K562 (cell line): ENCODE data around the gene DNAJC9. TPM values are rescaled to one million over a fixed set of nuclear protein-coding genes. Genes with fewer than 3 reads are reported as not detected.

Experiments
- CBFB ChIP-seq: sonication (generic); formaldehyde crosslinking; IDR thresholded peaks from 2 replicates; pipeline ENCODE4 v1.4.0; 2020; ENCODE audit warnings: mild to moderate bottlenecking, missing genetic modification reagents
- CREM ChIP-seq: IDR thresholded peaks from 2 replicates; pipeline ENCODE4 v1.6.1; 2014; ENCODE audit warnings: antibody characterized with exemption, low read depth
- ILF3 ChIP-seq: fragments of 450-650 bp; IDR thresholded peaks from 2 replicates; pipeline ENCODE4 v1.6.1; 2018; ENCODE audit warnings: antibody characterized with exemption, mild to moderate bottlenecking, moderate library complexity, borderline replicate concordance
- MEF2A ChIP-seq: IDR thresholded peaks from 2 replicates; pipeline ENCODE4 v1.6.1; 2011; ENCODE audit warnings: low read depth, mild to moderate bottlenecking, low read length, moderate library complexity; ENCODE audit not compliant: control insufficient read depth
- POLR2AphosphoS2 ChIP-seq: IDR thresholded peaks from 2 replicates; pipeline ENCODE4 v1.6.1; 2012; ENCODE audit warnings: low read length, improper control_type of control experiment
- RBM34 ChIP-seq: fragments of 200-400 bp; formaldehyde crosslinking; IDR thresholded peaks from 2 replicates; pipeline ENCODE4 v1.6.1; 2018; ENCODE audit warnings: low read length, borderline replicate concordance; ENCODE audit not compliant: insufficient read depth
- SNIP1 ChIP-seq: fragments of 450-650 bp; IDR thresholded peaks from 2 replicates; pipeline ENCODE4 v1.7.1; 2017; ENCODE audit warnings: low read depth, mild to moderate bottlenecking
- TGIF2 ChIP-seq: sonication (generic); formaldehyde crosslinking; IDR thresholded peaks from 2 replicates; pipeline ENCODE4 v1.8.1; 2022; ENCODE audit warnings: mild to moderate bottlenecking, missing genetic modification reagents, moderate library complexity
- THRAP3 ChIP-seq: fragments of 450-650 bp; IDR thresholded peaks from 2 replicates; pipeline ENCODE4 v1.6.1; 2016; ENCODE audit warnings: mild to moderate bottlenecking, inconsistent platforms, borderline replicate concordance
- ZNF764 ChIP-seq: fragments of 250-450 bp; sonication (Bioruptor Pico); IDR thresholded peaks from 2 replicates; pipeline ENCODE4 v1.4.0; 2020; ENCODE audit warnings: low read depth, mild to moderate bottlenecking, moderate library complexity
- ZNF830 ChIP-seq: fragments of 250-450 bp; sonication (Bioruptor Pico); IDR thresholded peaks from 2 replicates; pipeline ENCODE4 v1.5.0; 2021; ENCODE audit warnings: mild to moderate bottlenecking
- polyA plus RNA-seq, 8 experiments: library from polyadenylated mRNA; depleted of rRNA in 4 of 8; stranded (reverse) in 5 of 8; unstranded in 3 of 8; fragments of >200 nt; fragmentation: Nextera tagmentation in 2 of 8; fragmentation: Illumina TruSeq in 1 of 8; extraction: Ambion mirVana in 2 of 8; extraction: Trizol in 1 of 8; gene quantifications; 2 replicates each; pipeline versions ENCODE4 v1.2.1 to v1.2.3, GENCODE V29; 2011 to 2014; ENCODE audit warnings: inconsistent platforms in 1 of 8, missing spikeins in 1 of 8
- total RNA-seq, 7 experiments: library from RNA; depleted of rRNA in 6 of 7; stranded (reverse); fragments of >200 nt in 6 of 7; fragmentation: Illumina TruSeq in 2 of 7; extraction: Trizol in 2 of 7; gene quantifications; 2 replicates each; pipeline versions ENCODE4 v1.2.1 to v1.2.3, GENCODE V29; 2011 to 2021; ENCODE audit warnings: low replicate concordance in 1 of 7
- TF ChIP-seq, protein P1 (sequence below), 2 experiments: fragments of 450-650 bp in 1 of 2; IDR thresholded peaks; 2 replicates each; pipeline ENCODE4 v1.6.1; 2011 to 2017; ENCODE audit warnings: low read depth in 2 of 2, antibody characterized with exemption in 1 of 2, borderline replicate concordance in 1 of 2, low read length in 1 of 2, mild to moderate bottlenecking in 1 of 2, mixed read lengths in 1 of 2; ENCODE audit not compliant: control insufficient read depth in 1 of 2
- TF ChIP-seq, protein P2 (sequence below): IDR thresholded peaks from 2 replicates; pipeline ENCODE4 v1.6.1; 2011; ENCODE audit not compliant: insufficient read length; ENCODE audit errors: extremely low read depth
- TF ChIP-seq, protein P3 (sequence below): fragments of 250-450 bp; sonication (Bioruptor Pico); IDR thresholded peaks from 2 replicates; pipeline ENCODE4 v1.8.0; 2021; ENCODE audit warnings: borderline replicate concordance, mild to moderate bottlenecking, moderate library complexity; ENCODE audit not compliant: poor library complexity, severe bottlenecking
- TF ChIP-seq, protein P4 (sequence below): sonication (generic); formaldehyde crosslinking; IDR thresholded peaks from 2 replicates; pipeline ENCODE4 v1.8.1; 2023; ENCODE audit warnings: mild to moderate bottlenecking, missing genetic modification reagents
- TF ChIP-seq, protein P5 (sequence below): fragments of 450-650 bp; formaldehyde crosslinking; IDR thresholded peaks from 2 replicates; pipeline ENCODE4 v1.4.0; 2022; ENCODE audit warnings: missing genetic modification characterization
- TF ChIP-seq, protein P6 (sequence below): fragments of 450-650 bp; IDR thresholded peaks from 2 replicates; pipeline ENCODE4 v1.6.1; 2017; ENCODE audit warnings: mild to moderate bottlenecking, moderate library complexity

The DNAJC9 gene
- total and polyA plus RNA-seq, 9 of the 15 experiments (the other 6 are each of a cell fraction or from before 2014, with no cell fraction given), result 66.7 to 133 (median 102) TPM

DNA sequence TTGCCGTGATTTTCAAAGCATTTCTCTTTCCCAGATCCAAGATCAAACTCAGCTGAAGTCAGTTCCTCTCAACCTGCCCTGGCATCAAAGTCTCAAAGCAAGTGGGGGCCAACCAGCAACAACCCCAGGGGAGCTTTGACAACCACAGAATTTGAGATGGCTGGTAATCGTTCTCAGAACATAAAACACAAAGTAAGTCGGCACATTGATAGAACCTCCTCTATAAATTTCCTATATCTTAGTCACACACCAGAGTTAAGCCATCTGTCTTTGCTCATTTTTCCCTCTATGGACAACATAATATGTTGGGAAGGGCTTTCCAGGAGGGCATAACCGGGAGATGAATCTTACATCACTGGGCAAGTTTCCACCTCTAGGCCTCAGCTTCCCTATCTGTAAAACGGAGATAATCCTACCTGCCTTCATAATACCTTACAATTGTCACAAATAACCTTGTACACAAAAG lies 1.2 kb upstream of the DNAJC9 start (continued):
- no peak for TF ChIP-seq RBM34
- TF ChIP-seq ZNF764 (CRISPR knock-in tag), result no peak
- TF ChIP-seq, protein P1, sequence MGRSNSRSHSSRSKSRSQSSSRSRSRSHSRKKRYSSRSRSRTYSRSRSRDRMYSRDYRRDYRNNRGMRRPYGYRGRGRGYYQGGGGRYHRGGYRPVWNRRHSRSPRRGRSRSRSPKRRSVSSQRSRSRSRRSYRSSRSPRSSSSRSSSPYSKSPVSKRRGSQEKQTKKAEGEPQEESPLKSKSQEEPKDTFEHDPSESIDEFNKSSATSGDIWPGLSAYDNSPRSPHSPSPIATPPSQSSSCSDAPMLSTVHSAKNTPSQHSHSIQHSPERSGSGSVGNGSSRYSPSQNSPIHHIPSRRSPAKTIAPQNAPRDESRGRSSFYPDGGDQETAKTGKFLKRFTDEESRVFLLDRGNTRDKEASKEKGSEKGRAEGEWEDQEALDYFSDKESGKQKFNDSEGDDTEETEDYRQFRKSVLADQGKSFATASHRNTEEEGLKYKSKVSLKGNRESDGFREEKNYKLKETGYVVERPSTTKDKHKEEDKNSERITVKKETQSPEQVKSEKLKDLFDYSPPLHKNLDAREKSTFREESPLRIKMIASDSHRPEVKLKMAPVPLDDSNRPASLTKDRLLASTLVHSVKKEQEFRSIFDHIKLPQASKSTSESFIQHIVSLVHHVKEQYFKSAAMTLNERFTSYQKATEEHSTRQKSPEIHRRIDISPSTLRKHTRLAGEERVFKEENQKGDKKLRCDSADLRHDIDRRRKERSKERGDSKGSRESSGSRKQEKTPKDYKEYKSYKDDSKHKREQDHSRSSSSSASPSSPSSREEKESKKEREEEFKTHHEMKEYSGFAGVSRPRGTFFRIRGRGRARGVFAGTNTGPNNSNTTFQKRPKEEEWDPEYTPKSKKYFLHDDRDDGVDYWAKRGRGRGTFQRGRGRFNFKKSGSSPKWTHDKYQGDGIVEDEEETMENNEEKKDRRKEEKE (IDR thresholded peaks at IDR 0.05; ENCODE audit: borderline replicate concordance in 1 of 2, control insufficient read depth in 1 of 2, low read depth in 2 of 2, low read length in 1 of 2), result no peak
- TF ChIP-seq POLR2AphosphoS2, result peak; percentile 42; the same call in 1 of the 2 replicates
- TF ChIP-seq ZNF830, result 0 out of 2 replicates have a peak, but pooled peaks have one; percentile 53
- TF ChIP-seq SNIP1, result no peak
- no peak for TF ChIP-seq THRAP3
- TF ChIP-seq ILF3, result no peak
- no peak for TF ChIP-seq MEF2A
- TF ChIP-seq, protein P2, sequence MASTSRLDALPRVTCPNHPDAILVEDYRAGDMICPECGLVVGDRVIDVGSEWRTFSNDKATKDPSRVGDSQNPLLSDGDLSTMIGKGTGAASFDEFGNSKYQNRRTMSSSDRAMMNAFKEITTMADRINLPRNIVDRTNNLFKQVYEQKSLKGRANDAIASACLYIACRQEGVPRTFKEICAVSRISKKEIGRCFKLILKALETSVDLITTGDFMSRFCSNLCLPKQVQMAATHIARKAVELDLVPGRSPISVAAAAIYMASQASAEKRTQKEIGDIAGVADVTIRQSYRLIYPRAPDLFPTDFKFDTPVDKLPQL, result no peak
- TF ChIP-seq, protein P3, sequence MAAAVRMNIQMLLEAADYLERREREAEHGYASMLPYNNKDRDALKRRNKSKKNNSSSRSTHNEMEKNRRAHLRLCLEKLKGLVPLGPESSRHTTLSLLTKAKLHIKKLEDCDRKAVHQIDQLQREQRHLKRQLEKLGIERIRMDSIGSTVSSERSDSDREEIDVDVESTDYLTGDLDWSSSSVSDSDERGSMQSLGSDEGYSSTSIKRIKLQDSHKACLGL (CRISPR knock-in tag), result no peak
- TF ChIP-seq CBFB, result no peak
- 0 out of 2 replicates have a peak, but pooled peaks have one; percentile 26 for TF ChIP-seq TGIF2 (CRISPR knock-in tag)
- no peak for TF ChIP-seq CREM
- TF ChIP-seq, protein P4, sequence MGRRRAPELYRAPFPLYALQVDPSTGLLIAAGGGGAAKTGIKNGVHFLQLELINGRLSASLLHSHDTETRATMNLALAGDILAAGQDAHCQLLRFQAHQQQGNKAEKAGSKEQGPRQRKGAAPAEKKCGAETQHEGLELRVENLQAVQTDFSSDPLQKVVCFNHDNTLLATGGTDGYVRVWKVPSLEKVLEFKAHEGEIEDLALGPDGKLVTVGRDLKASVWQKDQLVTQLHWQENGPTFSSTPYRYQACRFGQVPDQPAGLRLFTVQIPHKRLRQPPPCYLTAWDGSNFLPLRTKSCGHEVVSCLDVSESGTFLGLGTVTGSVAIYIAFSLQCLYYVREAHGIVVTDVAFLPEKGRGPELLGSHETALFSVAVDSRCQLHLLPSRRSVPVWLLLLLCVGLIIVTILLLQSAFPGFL (CRISPR knock-in tag), result peak; percentile 87; the same call in 1 of the 2 replicates
- TF ChIP-seq, protein P5, sequence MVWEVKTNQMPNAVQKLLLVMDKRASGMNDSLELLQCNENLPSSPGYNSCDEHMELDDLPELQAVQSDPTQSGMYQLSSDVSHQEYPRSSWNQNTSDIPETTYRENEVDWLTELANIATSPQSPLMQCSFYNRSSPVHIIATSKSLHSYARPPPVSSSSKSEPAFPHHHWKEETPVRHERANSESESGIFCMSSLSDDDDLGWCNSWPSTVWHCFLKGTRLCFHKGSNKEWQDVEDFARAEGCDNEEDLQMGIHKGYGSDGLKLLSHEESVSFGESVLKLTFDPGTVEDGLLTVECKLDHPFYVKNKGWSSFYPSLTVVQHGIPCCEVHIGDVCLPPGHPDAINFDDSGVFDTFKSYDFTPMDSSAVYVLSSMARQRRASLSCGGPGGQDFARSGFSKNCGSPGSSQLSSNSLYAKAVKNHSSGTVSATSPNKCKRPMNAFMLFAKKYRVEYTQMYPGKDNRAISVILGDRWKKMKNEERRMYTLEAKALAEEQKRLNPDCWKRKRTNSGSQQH (CRISPR knock-in tag), result 0 out of 2 replicates have a peak, but pooled peaks have one; percentile 24
- TF ChIP-seq, protein P6, sequence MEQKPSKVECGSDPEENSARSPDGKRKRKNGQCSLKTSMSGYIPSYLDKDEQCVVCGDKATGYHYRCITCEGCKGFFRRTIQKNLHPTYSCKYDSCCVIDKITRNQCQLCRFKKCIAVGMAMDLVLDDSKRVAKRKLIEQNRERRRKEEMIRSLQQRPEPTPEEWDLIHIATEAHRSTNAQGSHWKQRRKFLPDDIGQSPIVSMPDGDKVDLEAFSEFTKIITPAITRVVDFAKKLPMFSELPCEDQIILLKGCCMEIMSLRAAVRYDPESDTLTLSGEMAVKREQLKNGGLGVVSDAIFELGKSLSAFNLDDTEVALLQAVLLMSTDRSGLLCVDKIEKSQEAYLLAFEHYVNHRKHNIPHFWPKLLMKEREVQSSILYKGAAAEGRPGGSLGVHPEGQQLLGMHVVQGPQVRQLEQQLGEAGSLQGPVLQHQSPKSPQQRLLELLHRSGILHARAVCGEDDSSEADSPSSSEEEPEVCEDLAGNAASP, result no peak
